ENCODE data around the gene ANO7. TPM values are rescaled to one million over a fixed set of nuclear protein-coding genes. Genes with fewer than 3 reads are reported as not detected.

ANO7 gene
- total RNA-seq, 1 donor, result 1.3 TPM

GRCh38 chr2:241156971-241157441 lies 31.5 kb upstream of the ANO7 start:
- DNase-seq (ENCODE audit: low read depth in 2 of 3, low spot score in 2 of 3), result peak in 2 of 3 donors; percentile 17 to 52

GRCh38 chr2:241157841-241158545 lies 30.5 kb upstream of the ANO7 start:
- no peak for DNase-seq (ENCODE audit: low read depth in 2 of 3, low spot score in 2 of 3)

- no peak for DNase-seq (ENCODE audit: low read depth in 2 of 3, low spot score in 2 of 3)
These were observed 30.0 kb upstream of the ANO7 start for GRCh38 chr2:241158546-241158900.

- no peak for DNase-seq (ENCODE audit: low read depth in 2 of 3, low spot score in 2 of 3)
These were observed 29.4 kb upstream of the ANO7 start for GRCh38 chr2:241159116-241159515.

GRCh38 chr2:241160318-241160717 lies 28.2 kb upstream of the ANO7 start:
- DNase-seq (ENCODE audit: low read depth in 2 of 3, low spot score in 2 of 3), result no peak

- no peak for DNase-seq (ENCODE audit: low read depth in 2 of 3, low spot score in 2 of 3)
These were observed 26.7 kb upstream of the ANO7 start for GRCh38 chr2:241161646-241162281.

- no peak for DNase-seq (ENCODE audit: low read depth in 2 of 3, low spot score in 2 of 3)
These were observed 24.8 kb upstream of the ANO7 start for GRCh38 chr2:241163601-241164118.

- no peak for DNase-seq (ENCODE audit: low read depth in 2 of 3, low spot score in 2 of 3)
These were observed 20.1 kb upstream of the ANO7 start for GRCh38 chr2:241168366-241168765.

GRCh38 chr2:241173557-241173956 lies 14.9 kb upstream of the ANO7 start:
- DNase-seq (ENCODE audit: low read depth in 2 of 3, low spot score in 2 of 3), result no peak

- no peak for DNase-seq (ENCODE audit: low read depth in 2 of 3, low spot score in 2 of 3)
These were observed 10.7 kb upstream of the ANO7 start for GRCh38 chr2:241177526-241178334.

- DNase-seq (ENCODE audit: low read depth in 2 of 3, low spot score in 2 of 3), result no peak
These were observed 9.5 kb upstream of the ANO7 start for GRCh38 chr2:241178961-241179360.

GRCh38 chr2:241179899-241180298 lies 8.6 kb upstream of the ANO7 start:
- DNase-seq (ENCODE audit: low read depth in 2 of 3, low spot score in 2 of 3), result no peak

GRCh38 chr2:241180495-241180894 lies 8.0 kb upstream of the ANO7 start:
- DNase-seq (ENCODE audit: low read depth in 2 of 3, low spot score in 2 of 3), result no peak

- no peak for DNase-seq (ENCODE audit: low read depth in 2 of 3, low spot score in 2 of 3)
These were observed 6.4 kb upstream of the ANO7 start for GRCh38 chr2:241182126-241182525.

GRCh38 chr2:241182531-241183133 lies 5.8 kb upstream of the ANO7 start:
- DNase-seq (ENCODE audit: low read depth in 2 of 3, low spot score in 2 of 3), result no peak

- DNase-seq (ENCODE audit: low read depth in 2 of 3, low spot score in 2 of 3), result no peak
These were observed 5.3 kb upstream of the ANO7 start for GRCh38 chr2:241183221-241183620.

- no peak for DNase-seq (ENCODE audit: low read depth in 2 of 3, low spot score in 2 of 3)
These were observed 3.6 kb upstream of the ANO7 start for GRCh38 chr2:241184901-241185300.

- no peak for DNase-seq (ENCODE audit: low read depth in 2 of 3, low spot score in 2 of 3)
These were observed 2.5 kb upstream of the ANO7 start for GRCh38 chr2:241185961-241186360.

GRCh38 chr2:241187101-241187917 lies 1.2 kb upstream of the ANO7 start:
- DNase-seq (ENCODE audit: low read depth in 2 of 3, low spot score in 2 of 3), result no peak

- no peak for DNase-seq (ENCODE audit: low read depth in 2 of 3, low spot score in 2 of 3)
These were observed 601 bp upstream of the ANO7 start for GRCh38 chr2:241187918-241188234.
